Endothelial cell (in vitro differentiated cells): ENCODE data around the gene PITPNM2. TPM values are rescaled to one million over a fixed set of nuclear protein-coding genes. Genes with fewer than 3 reads are reported as not detected.

Source experiments
- DNase-seq: peaks from one replicate; pipeline ENCODE4 v3.0.0; 2021; ENCODE audit warnings: low spot score
- H3K27ac Mint-ChIP-seq: one replicate; pipeline ENCODE4 v1.8.0; 2021; ENCODE audit warnings: mixed read lengths, inconsistent platforms; ENCODE audit not compliant: unreplicated experiment
- H3K27me3 Mint-ChIP-seq: one replicate; pipeline ENCODE4 v1.8.0; 2021; ENCODE audit warnings: mild to moderate bottlenecking, moderate library complexity, mixed read lengths, inconsistent platforms; ENCODE audit not compliant: unreplicated experiment
- H3K36me3 Mint-ChIP-seq: one replicate; pipeline ENCODE4 v1.8.0; 2021; ENCODE audit warnings: mild to moderate bottlenecking, low read depth, mixed read lengths, inconsistent platforms; ENCODE audit not compliant: unreplicated experiment
- H3K4me1 Mint-ChIP-seq: one replicate; pipeline ENCODE4 v1.8.0; 2021; ENCODE audit warnings: mild to moderate bottlenecking, mixed read lengths, inconsistent platforms; ENCODE audit not compliant: unreplicated experiment
- H3K4me3 Mint-ChIP-seq: one replicate; pipeline ENCODE4 v1.8.0; 2021; ENCODE audit warnings: mild to moderate bottlenecking, mixed read lengths, inconsistent platforms; ENCODE audit not compliant: unreplicated experiment
- H3K9me3 Mint-ChIP-seq: one replicate; pipeline ENCODE4 v1.8.0; 2021; ENCODE audit warnings: mixed read lengths, inconsistent platforms; ENCODE audit not compliant: unreplicated experiment
- total RNA-seq: library from RNA; stranded (reverse); fragmentation: NEBNext Ultra II Directional; extraction: Animal tissue kit (Norgen Biotek cat#: 25700); gene quantifications from one replicate; pipeline ENCODE4 v1.2.1, GENCODE V29; 2021; ENCODE audit not compliant: unreplicated experiment
- TF ChIP-seq, protein P1 (sequence below): fragments of 200-600 bp; sonication (generic); IDR thresholded peaks from one replicate; pipeline ENCODE4 v1.5.0; 2021; ENCODE audit warnings: antibody characterized with exemption; ENCODE audit not compliant: unreplicated experiment

Gene PITPNM2
- total RNA-seq, 1 donor from 2014 or later: 14.3 TPM

DNA sequence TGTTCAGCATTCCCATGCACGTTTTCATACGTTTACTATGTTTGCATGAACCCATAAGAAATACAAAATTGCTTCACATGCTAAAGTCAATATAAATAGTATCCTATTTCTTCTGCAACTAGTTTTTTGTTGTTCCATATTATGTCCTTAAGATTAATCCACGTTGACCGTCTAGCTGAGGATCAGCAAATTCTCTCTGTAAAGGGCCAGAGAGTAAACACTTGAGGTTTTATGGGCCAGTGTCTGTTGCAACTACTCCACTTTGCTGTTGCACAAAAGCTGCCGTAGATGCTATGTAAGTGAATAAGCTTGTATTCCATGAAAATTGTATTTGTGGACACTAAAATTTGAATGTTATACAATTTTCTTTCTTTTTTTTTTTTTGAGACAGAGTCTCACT, 21.1 kb upstream of the PITPNM2 start:
- Mint-ChIP-seq H3K9me3 (no peaks in the 10 kb centered on the region), H3K27ac (no peak overlapping the region), H3K4me1 (no peaks in the 10 kb centered on the region), H3K36me3 (peaks cover 9% of the 10 kb centered on the region), H3K4me3 (no peak overlapping the region), H3K27me3 (peaks cover 3% of the 10 kb centered on the region)
- TF ChIP-seq, protein P1, sequence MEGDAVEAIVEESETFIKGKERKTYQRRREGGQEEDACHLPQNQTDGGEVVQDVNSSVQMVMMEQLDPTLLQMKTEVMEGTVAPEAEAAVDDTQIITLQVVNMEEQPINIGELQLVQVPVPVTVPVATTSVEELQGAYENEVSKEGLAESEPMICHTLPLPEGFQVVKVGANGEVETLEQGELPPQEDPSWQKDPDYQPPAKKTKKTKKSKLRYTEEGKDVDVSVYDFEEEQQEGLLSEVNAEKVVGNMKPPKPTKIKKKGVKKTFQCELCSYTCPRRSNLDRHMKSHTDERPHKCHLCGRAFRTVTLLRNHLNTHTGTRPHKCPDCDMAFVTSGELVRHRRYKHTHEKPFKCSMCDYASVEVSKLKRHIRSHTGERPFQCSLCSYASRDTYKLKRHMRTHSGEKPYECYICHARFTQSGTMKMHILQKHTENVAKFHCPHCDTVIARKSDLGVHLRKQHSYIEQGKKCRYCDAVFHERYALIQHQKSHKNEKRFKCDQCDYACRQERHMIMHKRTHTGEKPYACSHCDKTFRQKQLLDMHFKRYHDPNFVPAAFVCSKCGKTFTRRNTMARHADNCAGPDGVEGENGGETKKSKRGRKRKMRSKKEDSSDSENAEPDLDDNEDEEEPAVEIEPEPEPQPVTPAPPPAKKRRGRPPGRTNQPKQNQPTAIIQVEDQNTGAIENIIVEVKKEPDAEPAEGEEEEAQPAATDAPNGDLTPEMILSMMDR: no peak
- DNase-seq: no peak

GRCh38 chr12:123167329-123167728, 16.4 kb upstream of the PITPNM2 start:
- Mint-ChIP-seq H3K27ac (no peak overlapping the region), H3K4me3 (no peak overlapping the region), H3K36me3 (peaks cover 10% of the 10 kb centered on the region), H3K9me3 (no peaks in the 10 kb centered on the region), H3K27me3 (peaks cover 3% of the 10 kb centered on the region), H3K4me1 (no peaks in the 10 kb centered on the region)
- TF ChIP-seq, protein P1: no peak
- no peak for DNase-seq

DNA sequence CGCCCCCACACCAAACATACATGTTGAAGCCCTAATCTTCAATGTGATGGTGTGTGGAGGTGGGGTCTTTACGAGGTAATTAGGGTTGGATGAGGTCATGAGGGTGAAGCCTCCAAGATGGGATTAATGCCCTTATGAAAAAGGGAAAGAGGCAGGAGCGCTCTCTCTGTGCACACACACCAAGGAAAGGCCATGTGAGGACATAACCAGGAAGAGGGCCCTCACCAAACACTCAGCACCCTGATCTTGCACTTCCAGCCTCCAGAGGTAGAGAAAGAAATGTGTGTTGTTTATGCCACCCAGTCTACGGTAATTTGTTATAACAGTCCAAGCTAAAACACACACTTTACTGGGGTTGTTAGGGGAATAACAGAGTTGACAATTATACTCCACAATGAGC, 14.6 kb upstream of the PITPNM2 start:
- H3K4me1 Mint-ChIP-seq: no peaks in the 10 kb centered on the region
- TF ChIP-seq, protein P1: no peak
- H3K27ac Mint-ChIP-seq: no peak overlapping the region
- no peak for DNase-seq
- H3K4me3 Mint-ChIP-seq: no peak overlapping the region
- H3K36me3 Mint-ChIP-seq: peaks cover 10% of the 10 kb centered on the region
- H3K9me3 Mint-ChIP-seq: no peaks in the 10 kb centered on the region
- peaks cover 3% of the 10 kb centered on the region for H3K27me3 Mint-ChIP-seq

- no peaks in the 10 kb centered on the region for H3K9me3 Mint-ChIP-seq
- H3K4me1 Mint-ChIP-seq: no peaks in the 10 kb centered on the region
- TF ChIP-seq, protein P1: no peak
- H3K36me3 Mint-ChIP-seq: peaks cover 10% of the 10 kb centered on the region
- H3K27me3 Mint-ChIP-seq: peaks cover 3% of the 10 kb centered on the region
- H3K27ac Mint-ChIP-seq: no peak overlapping the region
- no peak for DNase-seq
- H3K4me3 Mint-ChIP-seq: no peak overlapping the region
Observed at GRCh38 chr12:123164710-123165261, 13.9 kb upstream of the PITPNM2 start.

DNA sequence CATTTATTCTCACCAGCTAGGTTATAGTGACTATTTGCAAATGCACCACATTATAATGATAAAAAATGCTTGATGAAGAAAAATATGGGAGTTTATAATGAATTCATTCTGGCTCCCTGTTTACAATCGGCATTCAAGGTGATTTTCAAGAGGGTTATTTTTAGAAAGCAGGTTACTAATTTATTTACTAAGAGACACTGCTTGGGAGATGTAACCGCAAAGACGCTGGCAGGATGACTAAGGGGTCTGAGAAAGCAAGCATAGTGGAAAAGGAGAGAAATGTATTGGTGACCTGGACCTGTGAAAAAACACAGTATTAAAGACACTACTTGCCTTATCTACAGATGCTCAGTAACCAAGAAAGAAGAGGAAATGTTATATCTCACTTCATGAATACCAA, 13.3 kb upstream of the PITPNM2 start:
- H3K27ac Mint-ChIP-seq: no peak overlapping the region
- H3K4me1 Mint-ChIP-seq: no peaks in the 10 kb centered on the region
- H3K27me3 Mint-ChIP-seq: peaks cover 3% of the 10 kb centered on the region
- H3K4me3 Mint-ChIP-seq: no peak overlapping the region
- H3K36me3 Mint-ChIP-seq: peaks cover 10% of the 10 kb centered on the region
- DNase-seq: no peak
- H3K9me3 Mint-ChIP-seq: no peaks in the 10 kb centered on the region
- TF ChIP-seq, protein P1: no peak
